Measurements from ENCODE around the gene PYROXD2.

PYROXD2 gene

GRCh38 chr10:98427011-98427515 is 12.1 kb upstream of the PYROXD2 start:
- intact Hi-C loops (cut with micrococcal nuclease), result no loop called here
- Mint-ChIP-seq H3K9me3 (no peaks in the 10 kb centered on the region), H3K27me3 (no peaks in the 10 kb centered on the region), H3K36me3 (ENCODE audit: low read depth) (peaks cover 100% of the 10 kb centered on the region), H3K4me1 (ENCODE audit: low read depth) (peaks cover 6% of the 10 kb centered on the region), H3K27ac (no peak overlapping the region), H3K4me3 (no peak overlapping the region)

- H3K27me3 Mint-ChIP-seq, result no peaks in the 10 kb centered on the region
- intact Hi-C loops (cut with micrococcal nuclease), result no loop called here
- no peak overlapping the region for H3K4me3 Mint-ChIP-seq
- H3K36me3 Mint-ChIP-seq (ENCODE audit: low read depth), result peaks cover 100% of the 10 kb centered on the region
- no peak overlapping the region for H3K27ac Mint-ChIP-seq
- no peaks in the 10 kb centered on the region for H3K9me3 Mint-ChIP-seq
- peaks cover 4% of the 10 kb centered on the region for H3K4me1 Mint-ChIP-seq (ENCODE audit: low read depth)
These were observed 10.8 kb upstream of the PYROXD2 start for GRCh38 chr10:98425511-98426352.

GRCh38 chr10:98424295-98425254 is 9.6 kb upstream of the PYROXD2 start:
- intact Hi-C loops (cut with micrococcal nuclease), result no loop called here
- H3K27ac Mint-ChIP-seq, result no peak overlapping the region
- no peaks in the 10 kb centered on the region for H3K27me3 Mint-ChIP-seq
- no peaks in the 10 kb centered on the region for H3K9me3 Mint-ChIP-seq
- no peak overlapping the region for H3K4me3 Mint-ChIP-seq
- H3K36me3 Mint-ChIP-seq (ENCODE audit: low read depth), result peaks cover 100% of the 10 kb centered on the region
- H3K4me1 Mint-ChIP-seq (ENCODE audit: low read depth), result no peaks in the 10 kb centered on the region

- no peak overlapping the region for H3K4me3 Mint-ChIP-seq
- H3K27me3 Mint-ChIP-seq, result no peaks in the 10 kb centered on the region
- H3K9me3 Mint-ChIP-seq, result no peaks in the 10 kb centered on the region
- intact Hi-C loops (cut with micrococcal nuclease), result no loop called here
- no peaks in the 10 kb centered on the region for H3K4me1 Mint-ChIP-seq (ENCODE audit: low read depth)
- H3K36me3 Mint-ChIP-seq (ENCODE audit: low read depth), result peaks cover 100% of the 10 kb centered on the region
- H3K27ac Mint-ChIP-seq, result no peak overlapping the region
These were observed 8.7 kb upstream of the PYROXD2 start for GRCh38 chr10:98423691-98424120.

GRCh38 chr10:98422182-98422581 is 7.2 kb upstream of the PYROXD2 start:
- no peak overlapping the region for H3K4me3 Mint-ChIP-seq
- H3K27ac Mint-ChIP-seq, result peak overlapping the region; percentile 22
- intact Hi-C loops (cut with micrococcal nuclease), result no loop called here
- H3K27me3 Mint-ChIP-seq, result no peaks in the 10 kb centered on the region
- no peaks in the 10 kb centered on the region for H3K9me3 Mint-ChIP-seq
- peaks cover 2% of the 10 kb centered on the region for H3K4me1 Mint-ChIP-seq (ENCODE audit: low read depth)
- peaks cover 100% of the 10 kb centered on the region for H3K36me3 Mint-ChIP-seq (ENCODE audit: low read depth)

- Mint-ChIP-seq H3K27me3 (no peaks in the 10 kb centered on the region), H3K4me3 (no peak overlapping the region), H3K36me3 (ENCODE audit: low read depth) (peaks cover 100% of the 10 kb centered on the region), H3K27ac (no peak overlapping the region), H3K4me1 (ENCODE audit: low read depth) (peaks cover 16% of the 10 kb centered on the region), H3K9me3 (no peaks in the 10 kb centered on the region)
- intact Hi-C loops (cut with micrococcal nuclease), result no loop called here
These were observed 5.8 kb upstream of the PYROXD2 start for GRCh38 chr10:98420786-98421185.

GRCh38 chr10:98419469-98420261 is 4.7 kb upstream of the PYROXD2 start:
- Mint-ChIP-seq H3K27ac (peak overlapping the region; percentile 62), H3K27me3 (no peaks in the 10 kb centered on the region), H3K4me1 (ENCODE audit: low read depth) (peaks cover 27% of the 10 kb centered on the region), H3K4me3 (no peak overlapping the region), H3K9me3 (no peaks in the 10 kb centered on the region), H3K36me3 (ENCODE audit: low read depth) (peaks cover 100% of the 10 kb centered on the region)
- intact Hi-C loops (cut with micrococcal nuclease), result no loop called here

- H3K27me3 Mint-ChIP-seq, result no peaks in the 10 kb centered on the region
- H3K4me3 Mint-ChIP-seq, result no peak overlapping the region
- peak overlapping the region; percentile 62 for H3K27ac Mint-ChIP-seq
- peaks cover 93% of the 10 kb centered on the region for H3K36me3 Mint-ChIP-seq (ENCODE audit: low read depth)
- H3K9me3 Mint-ChIP-seq, result no peaks in the 10 kb centered on the region
- H3K4me1 Mint-ChIP-seq (ENCODE audit: low read depth), result peaks cover 34% of the 10 kb centered on the region
- intact Hi-C loops (cut with micrococcal nuclease), result no loop called here
These were observed 3.9 kb upstream of the PYROXD2 start for GRCh38 chr10:98418665-98419468.

GRCh38 chr10:98417973-98418664 is 3.1 kb upstream of the PYROXD2 start:
- Mint-ChIP-seq H3K4me3 (no peak overlapping the region), H3K36me3 (ENCODE audit: low read depth) (peaks cover 86% of the 10 kb centered on the region), H3K4me1 (ENCODE audit: low read depth) (peaks cover 34% of the 10 kb centered on the region), H3K9me3 (no peaks in the 10 kb centered on the region), H3K27me3 (no peaks in the 10 kb centered on the region), H3K27ac (no peak overlapping the region)
- intact Hi-C loops (cut with micrococcal nuclease), result no loop called here

GRCh38 chr10:98417481-98417959 is 2.5 kb upstream of the PYROXD2 start:
- Mint-ChIP-seq H3K4me1 (ENCODE audit: low read depth) (peaks cover 37% of the 10 kb centered on the region), H3K27me3 (no peaks in the 10 kb centered on the region), H3K9me3 (no peaks in the 10 kb centered on the region), H3K36me3 (ENCODE audit: low read depth) (peaks cover 80% of the 10 kb centered on the region), H3K27ac (peak overlapping the region; percentile 14), H3K4me3 (no peak overlapping the region)
- intact Hi-C loops (cut with micrococcal nuclease), result no loop called here

GRCh38 chr10:98416606-98417388 is 1.8 kb upstream of the PYROXD2 start:
- Mint-ChIP-seq H3K9me3 (no peaks in the 10 kb centered on the region), H3K27ac (peak overlapping the region; percentile 14)

GRCh38 chr10:98415731-98416119 is 743 bp upstream of the PYROXD2 start:
- Mint-ChIP-seq H3K4me3 (no peak overlapping the region), H3K27me3 (no peaks in the 10 kb centered on the region), H3K36me3 (ENCODE audit: low read depth) (peaks cover 68% of the 10 kb centered on the region), H3K4me1 (ENCODE audit: low read depth) (peaks cover 47% of the 10 kb centered on the region), H3K9me3 (no peaks in the 10 kb centered on the region), H3K27ac (no peak overlapping the region)
- intact Hi-C loops (cut with micrococcal nuclease), result no loop called here

More at GRCh38 chr10:98416606-98417388, 1.8 kb upstream of the PYROXD2 start:
- no peaks in the 10 kb centered on the region for H3K27me3 Mint-ChIP-seq
- intact Hi-C loops (cut with micrococcal nuclease), result no loop called here
- peaks cover 44% of the 10 kb centered on the region for H3K4me1 Mint-ChIP-seq (ENCODE audit: low read depth)
- H3K4me3 Mint-ChIP-seq, result no peak overlapping the region
- H3K36me3 Mint-ChIP-seq (ENCODE audit: low read depth), result peaks cover 72% of the 10 kb centered on the region

Measured in dendritic cell treated with granulocyte-macrophage colony-stimulating factor and Interleukin-4, amounts not matched to agents 40 ng/mL and 50 ng/mL, for 4 days (primary cell).